ENCODE measurements around the gene NRXN3. TPM values are rescaled to one million over a fixed set of nuclear protein-coding genes. Genes with fewer than 3 reads are reported as not detected.

Gene NRXN3
- total RNA-seq, 1 donor from 2014 or later, result 19.8 TPM

DNA sequence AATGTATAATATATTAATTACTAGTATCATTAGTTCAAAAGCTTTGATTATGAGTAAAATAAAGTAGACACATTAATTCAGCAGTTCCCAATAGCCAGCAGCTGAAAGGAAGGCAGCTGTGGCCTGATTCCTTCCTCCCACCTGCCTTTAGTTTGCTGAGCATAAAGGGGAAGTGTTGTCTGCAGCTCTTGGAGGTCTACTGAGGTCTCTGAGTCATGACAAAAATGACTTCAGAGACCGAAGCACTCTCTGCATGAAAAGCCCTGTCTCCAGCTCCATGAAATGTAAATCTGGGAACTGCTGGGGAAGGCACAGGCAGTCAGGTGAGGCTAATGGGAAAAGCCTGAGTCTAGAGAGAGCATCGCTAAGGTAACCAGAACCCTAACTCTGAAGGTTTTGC, 165.4 kb downstream of the NRXN3 start:
- no peaks in the 10 kb centered on the region for H3K4me1 Mint-ChIP-seq (ENCODE audit: unreplicated experiment)
- no peaks in the 10 kb centered on the region for H3K36me3 Mint-ChIP-seq
- no peak overlapping the region for H3K27ac Mint-ChIP-seq
- no peak for DNase-seq (ENCODE audit: extremely low spot score, unreplicated experiment)
- H3K9me3 Mint-ChIP-seq, result no peaks in the 10 kb centered on the region
- TF ChIP-seq CTCF (conservative IDR thresholded peaks at IDR 0.05), result no peak
- H3K27me3 Mint-ChIP-seq, result peaks cover 7% of the 10 kb centered on the region
- H3K4me3 Mint-ChIP-seq, result no peak overlapping the region

GRCh38 chr14:78340250-78340649, 170.1 kb downstream of the NRXN3 start:
- no peak for TF ChIP-seq CTCF (conservative IDR thresholded peaks at IDR 0.05)
- H3K4me3 Mint-ChIP-seq, result no peak overlapping the region
- H3K4me1 Mint-ChIP-seq (ENCODE audit: unreplicated experiment), result no peaks in the 10 kb centered on the region
- no peak overlapping the region for H3K27ac Mint-ChIP-seq
- peaks cover 13% of the 10 kb centered on the region for H3K27me3 Mint-ChIP-seq
- DNase-seq (ENCODE audit: extremely low spot score, unreplicated experiment), result no peak
- no peaks in the 10 kb centered on the region for H3K9me3 Mint-ChIP-seq
- H3K36me3 Mint-ChIP-seq, result no peaks in the 10 kb centered on the region

DNA sequence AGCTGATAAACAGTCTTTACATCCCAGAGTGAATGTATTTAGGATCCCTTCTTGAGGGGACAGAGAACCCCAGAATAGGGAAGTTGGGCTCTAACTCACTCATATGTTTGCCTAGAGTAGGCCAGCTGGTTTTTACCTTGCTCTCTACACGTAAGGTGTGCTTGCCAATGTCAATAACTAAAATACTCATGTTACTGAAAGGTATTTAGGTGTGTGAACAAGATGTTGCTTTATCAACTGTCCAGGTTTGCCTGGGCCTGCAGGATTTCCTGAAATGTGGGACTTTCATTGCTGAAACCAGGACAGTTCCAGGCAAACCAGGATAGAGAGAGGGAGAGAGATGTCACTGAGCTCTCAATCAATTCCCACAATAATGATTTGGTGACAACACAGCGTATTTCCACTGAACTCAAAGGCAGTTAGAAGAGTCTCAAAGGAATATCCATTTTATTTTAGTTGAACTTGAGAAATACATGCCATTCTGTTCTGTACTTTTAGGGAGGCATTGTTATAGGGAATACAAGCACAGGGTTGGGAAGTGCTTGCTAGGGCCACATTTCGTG, 171.7 kb downstream of the NRXN3 start:
- Mint-ChIP-seq H3K4me1 (ENCODE audit: unreplicated experiment) (no peaks in the 10 kb centered on the region), H3K4me3 (no peak overlapping the region), H3K27ac (no peak overlapping the region), H3K27me3 (peaks cover 20% of the 10 kb centered on the region), H3K36me3 (no peaks in the 10 kb centered on the region), H3K9me3 (no peaks in the 10 kb centered on the region)
- no peak for TF ChIP-seq CTCF (conservative IDR thresholded peaks at IDR 0.05)
- no peak for DNase-seq (ENCODE audit: extremely low spot score, unreplicated experiment)

DNA sequence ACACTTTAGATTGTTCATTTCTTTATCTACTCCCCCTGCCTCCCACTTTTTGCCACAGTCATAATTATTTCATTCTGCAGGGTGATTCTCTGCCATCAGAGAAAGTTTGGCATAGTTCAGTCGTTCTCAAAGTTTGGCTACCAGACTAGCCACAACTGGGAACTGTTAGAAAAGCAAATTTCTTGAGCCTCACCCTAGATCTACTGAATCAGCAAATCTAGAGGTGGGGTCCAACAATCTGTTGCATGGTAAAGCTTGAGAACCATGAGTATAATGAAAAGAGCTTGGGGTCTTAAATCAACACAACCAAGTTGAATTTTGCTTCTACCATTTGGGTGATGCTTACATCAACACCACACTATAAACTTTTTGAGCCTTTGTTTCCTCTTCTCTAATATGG, 172.7 kb downstream of the NRXN3 start:
- no peak for TF ChIP-seq CTCF (conservative IDR thresholded peaks at IDR 0.05)
- no peaks in the 10 kb centered on the region for H3K36me3 Mint-ChIP-seq
- H3K4me1 Mint-ChIP-seq (ENCODE audit: unreplicated experiment), result no peaks in the 10 kb centered on the region
- DNase-seq (ENCODE audit: extremely low spot score, unreplicated experiment), result no peak
- no peaks in the 10 kb centered on the region for H3K9me3 Mint-ChIP-seq
- H3K27me3 Mint-ChIP-seq, result peaks cover 26% of the 10 kb centered on the region
- H3K4me3 Mint-ChIP-seq, result no peak overlapping the region
- no peak overlapping the region for H3K27ac Mint-ChIP-seq

- DNase-seq (ENCODE audit: extremely low spot score, unreplicated experiment), result no peak
- Mint-ChIP-seq H3K27me3 (peaks cover 32% of the 10 kb centered on the region), H3K27ac (no peak overlapping the region), H3K4me3 (no peak overlapping the region), H3K4me1 (ENCODE audit: unreplicated experiment) (no peaks in the 10 kb centered on the region), H3K9me3 (no peaks in the 10 kb centered on the region), H3K36me3 (no peaks in the 10 kb centered on the region)
- no peak for TF ChIP-seq CTCF (conservative IDR thresholded peaks at IDR 0.05)
Observed at GRCh38 chr14:78344290-78344689, 174.1 kb downstream of the NRXN3 start.
